HCT116 (cell line): ENCODE results near the gene ELF5. TPM values are rescaled to one million over a fixed set of nuclear protein-coding genes. Genes with fewer than 3 reads are reported as not detected.

Experiments
- ATAC-seq: fragments of 200-7000 bp; cut with Tn5 transposase; 2 replicates; pipeline ENCODE4 v1.9.1; 2020; ENCODE audit warnings: mild to moderate bottlenecking, moderate library complexity
- BruUV-seq: library from RNA; stranded (reverse); fragments of 400-500 nt; replicated peaks from 2 replicates; lab custom pipeline; 2021; lab: Mats Ljungman, UMichigan
- CTCF ChIA-PET: fragments of 300-600 bp; sonication (Branson Sonifier 250); formaldehyde crosslinking; loops from one replicate; lab custom pipeline; 2021; ENCODE audit warnings: antibody characterized with exemption; lab: Charles Lee
- POLR2A ChIA-PET: fragments of 300-600, 350-600 bp; sonication (Branson Sonifier 250); formaldehyde crosslinking; loops from one replicate; lab custom pipeline; 2021; ENCODE audit warnings: antibody characterized with exemption; lab: Charles Lee
- RAD21 ChIA-PET, 2 experiments: fragments of 300-600 bp; sonication (Branson Sonifier 250); formaldehyde crosslinking; loops; one replicate each; lab custom pipeline; 2023; ENCODE audit warnings: low total read pairs in 2 of 2; ENCODE audit not compliant: uncharacterized antibody in 2 of 2, unreplicated experiment in 2 of 2, low non-redundant PET in 1 of 2; lab: Charles Lee
- DNase-seq: peaks from one replicate; pipeline ENCODE4 v3.0.0-alpha.2; 2010; ENCODE audit warnings: low read depth, low spot score
- H2AFZ ChIP-seq: fragments of 200-600 bp; shearing (Covaris generic), sonication (generic); 2 replicates; pipeline ENCODE4 v1.6.1; 2017; ENCODE audit warnings: low read depth, mixed run types, mixed read lengths, antibody characterized with exemption, low read length; ENCODE audit not compliant: poor library complexity, severe bottlenecking
- H3K27ac ChIP-seq: 2 replicates; pipeline ENCODE4 v1.5.1; 2012; ENCODE audit warnings: low read depth, low read length
- H3K27me3 ChIP-seq: fragments of 200-600 bp; sonication (generic); 2 replicates; pipeline ENCODE4 v1.6.1; 2016; ENCODE audit warnings: mixed run types, low read length, mixed read lengths; ENCODE audit not compliant: insufficient read depth
- H3K36me3 ChIP-seq, 2 experiments: fragments of 200-500 bp in 1 of 2; fragments of 200-600 bp in 1 of 2; sonication (Bioruptor generic) in 1 of 2; sonication (generic) in 1 of 2; 2 replicates each; pipeline versions ENCODE4 v1.5.1 to v1.6.1; 2014 to 2016; ENCODE audit warnings: low read length in 2 of 2, inconsistent platforms in 1 of 2, mixed read lengths in 1 of 2, mixed run types in 1 of 2; ENCODE audit not compliant: insufficient read depth in 2 of 2, control insufficient read depth in 1 of 2
- H3K4me1 ChIP-seq, 2 experiments: fragments of 200-600 bp in 1 of 2; sonication (generic) in 1 of 2; 2 replicates each; pipeline versions ENCODE4 v1.5.1 to v1.6.1; 2012 to 2017; ENCODE audit warnings: low read length in 2 of 2, inconsistent platforms in 1 of 2, mild to moderate bottlenecking in 1 of 2, mixed read lengths in 1 of 2, mixed run types in 1 of 2, moderate library complexity in 1 of 2; ENCODE audit not compliant: insufficient read depth in 2 of 2, control insufficient read depth in 1 of 2
- H3K4me2 ChIP-seq: fragments of 200-600 bp; sonication (generic); 2 replicates; pipeline ENCODE4 v1.6.1; 2017; ENCODE audit warnings: mixed run types, low read length, mixed read lengths
- H3K4me3 ChIP-seq, 2 experiments: fragments of 200-600 bp in 1 of 2; sonication (generic) in 1 of 2; replicated peaks in 1 of 2; 2 replicates each; pipeline ENCODE4 v1.5.1; 2011 to 2016; ENCODE audit warnings: low read length in 2 of 2, control low read depth in 1 of 2, low read depth in 1 of 2, mild to moderate bottlenecking in 1 of 2, mixed read lengths in 1 of 2, mixed run types in 1 of 2
- H3K79me2 ChIP-seq: fragments of 200-600 bp; sonication (generic); 2 replicates; pipeline ENCODE4 v1.6.1; 2017; ENCODE audit warnings: mild to moderate bottlenecking, mixed run types, low read length, moderate library complexity, mixed read lengths; ENCODE audit not compliant: insufficient read depth
- H3K9ac ChIP-seq: fragments of 200-600 bp; sonication (generic); 2 replicates; pipeline ENCODE4 v1.6.1; 2016; ENCODE audit warnings: low read length, mixed read lengths
- H3K9me2 ChIP-seq: fragments of 200-600 bp; sonication (generic), shearing (Covaris generic); 2 replicates; pipeline ENCODE4 v1.6.1; 2017; ENCODE audit warnings: mixed run types, mild to moderate bottlenecking, moderate library complexity; ENCODE audit not compliant: insufficient read depth
- H3K9me3 ChIP-seq, 2 experiments: fragments of 200-500 bp in 1 of 2; fragments of 200-600 bp in 1 of 2; sonication (Bioruptor generic) in 1 of 2; sonication (generic) in 1 of 2; 2 replicates each; pipeline ENCODE4 v1.6.1; 2014 to 2017; ENCODE audit warnings: low read length in 2 of 2, mixed read lengths in 2 of 2, inconsistent platforms in 1 of 2, low read depth in 1 of 2, mild to moderate bottlenecking in 1 of 2, mixed run types in 1 of 2, moderate library complexity in 1 of 2; ENCODE audit not compliant: control insufficient read depth in 1 of 2, insufficient read depth in 1 of 2
- H4K20me1 ChIP-seq: fragments of 200-600 bp; sonication (generic), shearing (Covaris generic); 2 replicates; pipeline ENCODE4 v1.6.1; 2017; ENCODE audit warnings: mixed run types, mild to moderate bottlenecking, moderate library complexity; ENCODE audit not compliant: insufficient read depth
- CBX3 ChIP-seq: IDR thresholded peaks from 2 replicates; pipeline ENCODE4 v1.6.1; 2012; ENCODE audit warnings: low read depth
- CEBPB ChIP-seq: IDR thresholded peaks from 2 replicates; pipeline ENCODE4 v1.6.1; 2012; ENCODE audit warnings: low read depth
- EZH2 ChIP-seq: fragments of 200-600 bp; sonication (generic); IDR thresholded peaks from 2 replicates; pipeline ENCODE4 v1.6.1; 2017; ENCODE audit warnings: antibody characterized with exemption, mixed run types
- EZH2phosphoT487 ChIP-seq: fragments of 200-600 bp; IDR thresholded peaks from 2 replicates; pipeline ENCODE4 v1.6.1; 2018; ENCODE audit warnings: antibody characterized with exemption, borderline replicate concordance
- FOSL1 ChIP-seq: IDR thresholded peaks from 2 replicates; pipeline ENCODE4 v1.6.1; 2012; ENCODE audit warnings: low read depth
- JUND ChIP-seq: IDR thresholded peaks from 2 replicates; pipeline ENCODE4 v1.6.1; 2012
- POLR2A ChIP-seq: IDR thresholded peaks from 2 replicates; pipeline ENCODE4 v1.7.0; 2011; ENCODE audit warnings: borderline replicate concordance; ENCODE audit not compliant: insufficient read depth, insufficient read length; ENCODE audit errors: extremely low read depth
- POLR2AphosphoS5 ChIP-seq: IDR thresholded peaks from 2 replicates; pipeline ENCODE4 v1.6.1; 2011; ENCODE audit warnings: mild to moderate bottlenecking, low read depth, low read length, moderate library complexity
- RAD21 ChIP-seq: IDR thresholded peaks from 2 replicates; pipeline ENCODE4 v1.6.1; 2012; ENCODE audit warnings: low read depth, mild to moderate bottlenecking
- SIN3A ChIP-seq: IDR thresholded peaks from 2 replicates; pipeline ENCODE4 v1.6.1; 2012; ENCODE audit warnings: low read depth
- SP1 ChIP-seq: IDR thresholded peaks from 2 replicates; pipeline ENCODE4 v1.6.1; 2012; ENCODE audit warnings: low read depth
- SRF ChIP-seq: IDR thresholded peaks from 2 replicates; pipeline ENCODE4 v1.6.1; 2012; ENCODE audit warnings: low read depth
- TCF7L2 ChIP-seq: IDR thresholded peaks from 2 replicates; pipeline ENCODE4 v1.7.0; 2011; ENCODE audit warnings: borderline replicate concordance, inconsistent platforms; ENCODE audit not compliant: insufficient read depth, insufficient read length; ENCODE audit errors: extremely low read depth
- YY1 ChIP-seq: IDR thresholded peaks from 2 replicates; pipeline ENCODE4 v1.6.1; 2011; ENCODE audit warnings: low read length, low read depth, moderate library complexity, mild to moderate bottlenecking; ENCODE audit not compliant: insufficient replicate concordance; ENCODE audit errors: extremely low read depth
- ZFX ChIP-seq: fragments of 450-650 bp; IDR thresholded peaks from 2 replicates; pipeline ENCODE4 v1.6.1; 2017
- ZNF274 ChIP-seq: fragments of 200-500 bp; sonication (Bioruptor generic); IDR thresholded peaks from 2 replicates; pipeline ENCODE4 v1.6.1; 2014; ENCODE audit warnings: mild to moderate bottlenecking, low read depth, low read length, inconsistent platforms
- intact Hi-C: fragments of 100-400 bp; cut with micrococcal nuclease; formaldehyde crosslinking; loops from 2 replicates; pipeline ENCODE4 v1.10.0; 2022
- total RNA-seq: library from RNA; stranded (reverse); gene quantifications from one replicate; pipeline ENCODE4 v1.2.1, GENCODE V29; 2021; ENCODE audit not compliant: unreplicated experiment
- TF ChIP-seq, protein P1 (sequence below): IDR thresholded peaks from 2 replicates; pipeline ENCODE4 v1.6.1; 2012
- TF ChIP-seq, protein P2 (sequence below): IDR thresholded peaks from 2 replicates; pipeline ENCODE4 v1.6.1; 2012

The ELF5 gene
- total RNA-seq, 1 experiment from 2014 or later = 0.32 TPM

DNA sequence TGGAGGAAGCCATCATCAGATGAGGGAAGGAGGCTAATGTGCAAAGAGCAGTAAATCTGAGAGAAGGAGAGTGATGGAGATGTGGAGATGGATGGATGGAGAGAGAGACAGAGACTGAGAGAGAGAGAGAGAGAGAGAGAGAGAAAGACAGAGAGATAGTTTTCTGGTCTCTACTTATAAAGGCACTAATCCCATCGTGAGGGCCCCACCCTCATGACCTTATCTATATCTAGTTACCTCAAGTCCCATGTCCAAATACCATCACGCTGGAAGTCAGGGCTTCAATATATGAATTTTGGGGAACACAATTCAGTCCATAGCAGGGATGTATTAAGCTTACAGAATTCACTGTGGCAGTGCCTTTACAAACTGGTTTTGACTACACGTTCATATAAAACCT is 21.2 kb upstream of the ELF5 start:
- intact Hi-C loops = no loop called here
- H3K36me3 ChIP-seq = no peaks in the 10 kb centered on the region
- ATAC-seq (no peak), DNase-seq (no peak)
- H3K27me3 ChIP-seq = no peaks in the 10 kb centered on the region
- H4K20me1 ChIP-seq = no peaks in the 10 kb centered on the region
- peaks cover 3 to 11% of the 10 kb centered on the region in 2 experiments; a peak in 1 of 4 replicates for H3K9me3 ChIP-seq
- no peaks in the 10 kb centered on the region for H3K9me2 ChIP-seq
- TF ChIP-seq POLR2AphosphoS5 = no peak
- no peak for TF ChIP-seq YY1
- no peak for TF ChIP-seq FOSL1
- TF ChIP-seq, protein P1, sequence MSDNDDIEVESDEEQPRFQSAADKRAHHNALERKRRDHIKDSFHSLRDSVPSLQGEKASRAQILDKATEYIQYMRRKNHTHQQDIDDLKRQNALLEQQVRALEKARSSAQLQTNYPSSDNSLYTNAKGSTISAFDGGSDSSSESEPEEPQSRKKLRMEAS = no peak
- TF ChIP-seq POLR2A = no peak
- no peak for TF ChIP-seq SP1
- TF ChIP-seq ZFX = no peak
- no peak for TF ChIP-seq JUND
- TF ChIP-seq EZH2 = no peak
- TF ChIP-seq CEBPB = no peak
- no peak for TF ChIP-seq CBX3
- no peak for TF ChIP-seq RAD21
- no peak for TF ChIP-seq ZNF274
- TF ChIP-seq EZH2phosphoT487 = no peak
- TF ChIP-seq, protein P2, sequence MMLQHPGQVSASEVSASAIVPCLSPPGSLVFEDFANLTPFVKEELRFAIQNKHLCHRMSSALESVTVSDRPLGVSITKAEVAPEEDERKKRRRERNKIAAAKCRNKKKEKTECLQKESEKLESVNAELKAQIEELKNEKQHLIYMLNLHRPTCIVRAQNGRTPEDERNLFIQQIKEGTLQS = no peak
- TF ChIP-seq SIN3A = no peak
- no peak for TF ChIP-seq SRF
- TF ChIP-seq TCF7L2 = no peak
- no peak overlapping the region for H3K4me3 ChIP-seq
- RAD21 ChIA-PET = no interaction called here
- H3K4me2 ChIP-seq = no peak overlapping the region
- POLR2A ChIA-PET = interaction anchor here (0.7 kb wide), 1 partner anchor 34 kb away, joined by 3 read pairs; no protein-coding TSS in a partner anchor
- H3K79me2 ChIP-seq = no peaks in the 10 kb centered on the region
- CTCF ChIA-PET = no interaction called here
- H3K27ac ChIP-seq = no peak overlapping the region
- H2AFZ ChIP-seq = no peak overlapping the region
- no peak overlapping the region for H3K9ac ChIP-seq
- no TSS peak for BruUV-seq
- peaks cover 0 to 6% of the 10 kb centered on the region in 2 experiments; a peak in 1 of 4 replicates for H3K4me1 ChIP-seq
